ENCODE data around the gene CHMP3.
"Not testable (repeated sequence)": the region's sequence is repeated elsewhere in the genome, so short reads cannot be mapped to it uniquely, and the experiment has no call there.

The CHMP3 gene

DNA sequence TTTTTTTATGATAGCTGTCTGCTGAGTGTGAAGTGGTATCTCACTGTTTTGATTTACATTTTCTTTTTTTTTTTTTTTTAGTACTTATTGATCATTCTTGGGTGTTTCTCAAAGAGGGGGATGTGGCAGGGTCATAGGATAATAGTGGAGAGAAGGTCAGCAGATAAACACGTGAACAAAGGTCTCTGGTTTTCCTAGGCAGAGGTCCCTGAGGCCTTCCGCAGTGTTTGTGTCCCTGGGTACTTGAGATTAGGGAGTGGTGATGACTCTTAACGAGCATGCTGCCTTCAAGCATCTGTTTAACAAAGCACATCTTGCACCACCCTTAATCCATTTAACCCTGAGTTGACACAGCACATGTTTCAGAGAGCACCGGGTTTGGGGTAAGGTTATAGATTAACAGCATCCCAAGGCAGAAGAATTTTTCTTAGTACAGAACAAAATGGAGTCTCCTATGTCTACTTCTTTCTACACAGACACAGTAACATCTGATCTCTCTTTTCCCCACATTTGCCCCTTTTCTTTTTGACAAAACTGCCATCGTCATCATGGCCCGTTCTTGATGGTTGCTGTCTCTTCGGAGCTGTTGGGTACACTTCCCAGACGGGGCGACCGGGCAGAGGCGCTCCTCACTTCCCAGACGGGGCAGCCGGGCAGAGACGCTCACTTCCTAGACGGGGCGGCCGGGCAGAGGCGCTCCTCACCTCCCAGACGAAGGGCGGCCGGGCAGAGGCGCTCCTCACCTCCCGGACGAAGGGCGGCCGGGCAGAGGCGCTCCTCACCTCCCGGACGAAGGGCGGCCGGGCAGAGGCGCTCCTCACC is 18.8 kb downstream of the CHMP3 start:
- H3K4me2 ChIP-seq (ENCODE audit: low read length); H3K9me2 ChIP-seq (replicated peaks; ENCODE audit: control insufficient read depth, low read length); H3K4me3 ChIP-seq (ENCODE audit: low read length); H4K20me1 ChIP-seq (ENCODE audit: control insufficient read depth, insufficient read depth, low read depth, low read length); H3K27me3 ChIP-seq (ENCODE audit: control insufficient read depth, low read length); H3K9me3 ChIP-seq (ENCODE audit: control insufficient read depth, insufficient read depth, low read length); H3K27ac ChIP-seq (ENCODE audit: low read depth, low read length); H3F3A ChIP-seq (ENCODE audit: control insufficient read depth, insufficient read depth); H3K4me1 ChIP-seq (ENCODE audit: control insufficient read depth, low read length); H3K79me2 ChIP-seq (ENCODE audit: control insufficient read depth, low read length): not testable (repeated sequence)
- H3K36me3 ChIP-seq (ENCODE audit: control insufficient read depth, low read length) = peaks cover 14% of the 10 kb centered on the region

DNA sequence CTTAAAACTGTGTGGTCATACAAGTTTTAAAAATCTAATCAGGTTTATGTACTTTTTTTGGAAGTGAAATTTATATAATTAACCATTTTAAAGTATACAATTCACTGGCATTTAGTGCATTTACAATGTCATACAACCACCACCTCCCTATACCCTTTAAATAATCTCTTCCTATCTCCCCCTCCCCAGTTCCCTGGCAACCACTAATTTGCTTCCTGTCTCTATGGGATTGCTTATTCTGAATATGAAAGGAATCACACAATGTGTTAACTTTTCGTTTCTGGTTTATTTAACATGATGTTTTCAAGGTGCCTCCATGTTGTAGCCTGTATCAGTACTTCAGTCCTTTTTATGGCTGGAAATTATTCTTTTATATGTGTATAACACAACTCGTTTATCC is 19.4 kb downstream of the CHMP3 start:
- Histone ChIP-seq H4K20me1 (ENCODE audit: control insufficient read depth, insufficient read depth, low read depth, low read length) (no peaks in the 10 kb centered on the region), H3K4me1 (ENCODE audit: control insufficient read depth, low read length) (no peaks in the 10 kb centered on the region), H3K27ac (ENCODE audit: low read depth, low read length) (no peak overlapping the region), H3K4me3 (ENCODE audit: low read length) (no peak overlapping the region), H3K36me3 (ENCODE audit: control insufficient read depth, low read length) (peaks cover 14% of the 10 kb centered on the region), H3K79me2 (ENCODE audit: control insufficient read depth, low read length) (no peaks in the 10 kb centered on the region), H3F3A (ENCODE audit: control insufficient read depth, insufficient read depth) (no peaks in the 10 kb centered on the region), H3K4me2 (ENCODE audit: low read length) (no peak overlapping the region), H3K9me2 (replicated peaks; ENCODE audit: control insufficient read depth, low read length) (no peaks in the 10 kb centered on the region), H3K9me3 (ENCODE audit: control insufficient read depth, insufficient read depth, low read length) (peaks cover 7% of the 10 kb centered on the region; the same call in 1 of the 2 replicates), H3K27me3 (ENCODE audit: control insufficient read depth, low read length) (no peaks in the 10 kb centered on the region)
- TF ChIP-seq, protein P1, sequence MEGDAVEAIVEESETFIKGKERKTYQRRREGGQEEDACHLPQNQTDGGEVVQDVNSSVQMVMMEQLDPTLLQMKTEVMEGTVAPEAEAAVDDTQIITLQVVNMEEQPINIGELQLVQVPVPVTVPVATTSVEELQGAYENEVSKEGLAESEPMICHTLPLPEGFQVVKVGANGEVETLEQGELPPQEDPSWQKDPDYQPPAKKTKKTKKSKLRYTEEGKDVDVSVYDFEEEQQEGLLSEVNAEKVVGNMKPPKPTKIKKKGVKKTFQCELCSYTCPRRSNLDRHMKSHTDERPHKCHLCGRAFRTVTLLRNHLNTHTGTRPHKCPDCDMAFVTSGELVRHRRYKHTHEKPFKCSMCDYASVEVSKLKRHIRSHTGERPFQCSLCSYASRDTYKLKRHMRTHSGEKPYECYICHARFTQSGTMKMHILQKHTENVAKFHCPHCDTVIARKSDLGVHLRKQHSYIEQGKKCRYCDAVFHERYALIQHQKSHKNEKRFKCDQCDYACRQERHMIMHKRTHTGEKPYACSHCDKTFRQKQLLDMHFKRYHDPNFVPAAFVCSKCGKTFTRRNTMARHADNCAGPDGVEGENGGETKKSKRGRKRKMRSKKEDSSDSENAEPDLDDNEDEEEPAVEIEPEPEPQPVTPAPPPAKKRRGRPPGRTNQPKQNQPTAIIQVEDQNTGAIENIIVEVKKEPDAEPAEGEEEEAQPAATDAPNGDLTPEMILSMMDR (IDR thresholded peaks at IDR 0.05; ENCODE audit: low read depth, low read length, poor library complexity, severe bottlenecking) = no peak
- TF ChIP-seq EZH2phosphoT487 (IDR thresholded peaks at IDR 0.05; ENCODE audit: borderline replicate concordance, low read length) = no peak

DNA sequence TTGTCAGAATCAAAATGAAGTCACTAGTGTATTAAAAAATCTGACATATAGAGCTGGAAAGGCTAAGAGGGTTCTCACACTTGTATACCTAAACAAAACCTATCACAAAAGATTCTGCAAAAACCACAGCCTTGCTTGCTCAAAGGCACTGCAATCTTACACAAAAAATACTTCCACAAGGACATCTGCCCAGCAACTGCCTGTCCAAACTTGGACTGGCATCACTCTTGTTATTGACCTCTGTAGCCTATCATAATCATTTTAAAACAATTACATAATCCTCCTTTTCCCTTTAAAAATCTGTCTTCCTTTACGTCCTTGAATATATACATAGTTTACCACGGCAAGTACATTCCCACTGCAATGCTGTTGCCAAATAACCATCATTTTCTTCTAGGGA is 19.9 kb downstream of the CHMP3 start:
- Histone ChIP-seq H3K4me3 (ENCODE audit: low read length) (no peak overlapping the region), H4K20me1 (ENCODE audit: control insufficient read depth, insufficient read depth, low read depth, low read length) (no peaks in the 10 kb centered on the region), H3K27me3 (ENCODE audit: control insufficient read depth, low read length) (no peaks in the 10 kb centered on the region), H3K36me3 (ENCODE audit: control insufficient read depth, low read length) (peaks cover 14% of the 10 kb centered on the region), H3F3A (ENCODE audit: control insufficient read depth, insufficient read depth) (no peaks in the 10 kb centered on the region), H3K4me2 (ENCODE audit: low read length) (no peak overlapping the region), H3K27ac (ENCODE audit: low read depth, low read length) (no peak overlapping the region), H3K9me2 (replicated peaks; ENCODE audit: control insufficient read depth, low read length) (no peaks in the 10 kb centered on the region), H3K4me1 (ENCODE audit: control insufficient read depth, low read length) (no peaks in the 10 kb centered on the region), H3K9me3 (ENCODE audit: control insufficient read depth, insufficient read depth, low read length) (peaks cover 7% of the 10 kb centered on the region; the same call in 1 of the 2 replicates), H3K79me2 (ENCODE audit: control insufficient read depth, low read length) (no peaks in the 10 kb centered on the region)
- TF ChIP-seq, protein P1 (IDR thresholded peaks at IDR 0.05; ENCODE audit: low read depth, low read length, poor library complexity, severe bottlenecking) = no peak
- TF ChIP-seq EZH2phosphoT487 (IDR thresholded peaks at IDR 0.05; ENCODE audit: borderline replicate concordance, low read length) = no peak

DNA sequence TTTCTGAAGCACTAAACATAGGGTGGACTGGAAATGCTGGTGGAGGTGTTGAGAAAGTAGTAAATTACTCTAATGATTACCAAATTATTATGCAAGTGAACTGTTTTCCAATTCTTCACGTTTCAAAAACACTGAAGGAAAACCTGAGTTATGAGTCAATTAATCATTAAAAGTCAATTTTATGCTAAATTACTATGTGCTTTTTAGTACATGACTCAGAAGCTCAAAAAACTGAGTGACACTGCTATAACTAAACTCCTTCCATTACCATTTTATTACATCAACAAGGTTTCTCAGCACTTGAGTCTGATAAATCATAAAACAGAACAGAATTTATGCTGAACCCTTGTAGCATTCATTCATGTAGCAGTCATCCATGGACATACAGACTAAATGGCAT is 20.4 kb downstream of the CHMP3 start:
- Histone ChIP-seq H4K20me1 (ENCODE audit: control insufficient read depth, insufficient read depth, low read depth, low read length) (no peaks in the 10 kb centered on the region), H3K9me3 (ENCODE audit: control insufficient read depth, insufficient read depth, low read length) (peaks cover 7% of the 10 kb centered on the region; the same call in 1 of the 2 replicates), H3F3A (ENCODE audit: control insufficient read depth, insufficient read depth) (no peaks in the 10 kb centered on the region), H3K4me3 (ENCODE audit: low read length) (no peak overlapping the region), H3K79me2 (ENCODE audit: control insufficient read depth, low read length) (no peaks in the 10 kb centered on the region), H3K27me3 (ENCODE audit: control insufficient read depth, low read length) (no peaks in the 10 kb centered on the region), H3K4me2 (ENCODE audit: low read length) (no peak overlapping the region), H3K27ac (ENCODE audit: low read depth, low read length) (no peak overlapping the region), H3K36me3 (ENCODE audit: control insufficient read depth, low read length) (peaks cover 14% of the 10 kb centered on the region), H3K4me1 (ENCODE audit: control insufficient read depth, low read length) (no peaks in the 10 kb centered on the region), H3K9me2 (replicated peaks; ENCODE audit: control insufficient read depth, low read length) (no peaks in the 10 kb centered on the region)
- TF ChIP-seq, protein P1 (IDR thresholded peaks at IDR 0.05; ENCODE audit: low read depth, low read length, poor library complexity, severe bottlenecking) = no peak
- no peak for TF ChIP-seq EZH2phosphoT487 (IDR thresholded peaks at IDR 0.05; ENCODE audit: borderline replicate concordance, low read length)

Data from DOHH2 (cell line).